Smooth muscle cell of the brain vasculature (primary cell): ENCODE results near the gene DMBT1.
"Not testable (repeated sequence)": the region's sequence is repeated elsewhere in the genome, so short reads cannot be mapped to it uniquely, and the experiment has no call there.

Experiments used
- DNase-seq: peaks from one replicate; pipeline ENCODE4 v3.0.0-alpha.2; 2012; ENCODE audit warnings: low read depth, low spot score

Gene DMBT1

DNA sequence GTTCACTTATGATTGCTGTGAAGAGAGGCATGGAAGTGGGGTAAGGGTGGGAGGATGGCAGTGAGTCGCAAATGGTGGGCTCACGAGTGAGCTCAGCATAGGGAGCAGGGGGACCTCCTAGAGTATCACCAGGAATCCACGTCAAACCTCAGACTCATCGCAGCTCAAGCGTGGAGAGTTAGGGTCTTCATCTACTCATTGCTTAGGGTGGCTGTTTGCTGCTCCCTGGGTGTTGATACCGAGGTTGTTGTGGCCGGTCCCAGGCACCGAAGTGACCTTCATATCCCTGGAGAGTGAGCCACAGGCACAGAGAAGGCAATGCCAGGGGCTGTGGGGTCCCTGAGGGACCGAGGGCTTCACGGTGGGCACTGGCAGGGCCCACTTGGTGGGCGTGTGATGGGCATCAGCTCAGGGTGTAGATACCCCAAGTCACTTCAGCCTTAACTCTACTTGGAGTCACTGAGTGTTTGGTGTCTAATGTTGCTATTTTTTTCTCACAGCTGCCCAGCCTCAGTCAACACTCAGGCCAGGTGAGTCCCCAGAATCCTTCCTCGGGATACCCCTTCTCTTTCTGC, 16.8 kb downstream of the DMBT1 start:
- no peak for DNase-seq

- DNase-seq = not testable (repeated sequence)
These were observed 25.5 kb downstream of the DMBT1 start for GRCh38 chr10:122586070-122586469.

DNA sequence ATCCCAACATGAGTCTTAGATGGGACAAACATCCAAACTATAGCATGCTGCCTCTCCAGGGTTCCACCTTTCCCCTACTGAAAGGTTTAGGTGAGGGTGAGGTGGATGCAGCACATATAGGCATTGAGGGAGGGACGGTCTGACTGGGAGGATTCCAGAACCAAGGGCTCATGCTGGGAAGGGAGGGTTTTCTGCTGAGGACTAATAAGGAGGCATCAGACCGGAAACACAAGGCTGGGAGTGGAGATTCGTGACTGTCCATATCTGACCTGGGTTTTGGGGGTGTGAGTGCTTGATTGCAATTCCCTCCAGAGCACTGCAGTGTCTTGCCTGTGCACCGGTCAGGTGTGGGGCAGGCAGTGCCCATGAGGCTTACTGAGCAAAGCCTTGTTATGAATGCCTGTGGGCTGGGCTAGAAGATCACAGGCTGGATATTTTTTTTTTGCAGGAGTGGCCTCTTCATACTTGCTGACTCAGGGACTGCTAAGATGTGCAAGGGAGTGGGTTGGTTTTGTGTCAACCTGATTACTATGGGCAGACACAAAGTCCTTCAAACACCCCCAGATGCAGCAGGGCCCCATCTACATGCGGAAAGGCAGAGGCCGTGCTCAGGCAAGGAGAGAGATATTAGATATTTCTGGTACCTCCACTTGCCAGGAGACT, 26.7 kb downstream of the DMBT1 start:
- DNase-seq = no peak

- DNase-seq = no peak
These were observed 27.8 kb downstream of the DMBT1 start for GRCh38 chr10:122588381-122588780.

DNA sequence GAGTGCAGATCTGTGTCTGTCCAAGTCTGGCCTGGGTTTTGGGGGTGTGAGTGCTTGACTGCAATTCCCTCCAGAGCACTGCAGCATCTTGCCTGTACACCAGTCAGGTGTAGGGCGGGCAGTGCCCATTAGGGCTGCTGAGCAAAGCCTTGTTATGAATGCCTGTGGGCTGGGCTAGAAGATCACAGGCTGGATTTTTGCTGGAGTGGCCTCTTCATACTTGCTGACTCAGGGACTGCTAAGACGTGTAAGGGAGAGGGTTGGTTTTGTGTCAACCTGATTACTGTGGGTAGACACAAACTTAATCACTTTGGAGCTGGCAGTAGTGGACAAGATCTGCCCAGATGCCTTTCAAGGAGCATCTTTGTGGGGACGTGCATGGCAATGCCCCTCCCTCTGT, 29.6 kb downstream of the DMBT1 start:
- no peak for DNase-seq

DNA sequence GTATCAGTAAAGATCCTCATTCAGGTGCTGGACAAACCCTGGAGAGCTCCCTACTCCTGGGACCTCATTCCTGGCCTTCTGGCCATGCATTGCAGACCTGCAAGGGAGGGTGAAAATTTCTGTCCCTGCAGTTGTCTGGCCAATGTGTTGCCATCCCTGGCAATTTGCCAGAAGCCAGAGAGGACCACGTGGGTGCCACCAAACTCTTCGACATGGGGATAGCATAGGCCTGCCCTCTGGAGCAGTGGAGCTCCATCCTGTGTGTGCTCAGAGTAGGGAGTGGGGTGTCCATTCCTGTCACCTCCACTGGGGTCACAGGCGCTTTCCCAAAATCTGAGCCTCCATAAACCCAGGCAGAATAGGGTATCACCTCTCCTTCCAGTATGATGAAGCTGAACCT, 31.2 kb downstream of the DMBT1 start:
- DNase-seq = no peak

DNA sequence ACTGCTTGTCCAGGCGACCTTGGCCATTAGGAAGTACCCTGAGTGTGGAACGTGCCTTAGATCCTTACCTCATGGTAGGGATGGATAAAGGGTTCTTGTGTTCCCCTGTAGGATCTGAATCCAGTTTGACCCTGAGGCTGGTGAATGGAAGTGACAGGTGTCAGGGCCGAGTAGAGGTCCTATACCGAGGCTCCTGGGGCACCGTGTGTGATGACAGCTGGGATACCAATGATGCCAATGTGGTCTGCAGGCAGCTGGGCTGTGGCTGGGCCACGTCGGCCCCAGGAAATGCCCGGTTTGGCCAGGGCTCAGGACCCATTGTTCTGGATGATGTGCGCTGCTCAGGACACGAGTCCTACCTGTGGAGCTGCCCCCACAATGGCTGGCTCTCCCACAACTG, 31.6 kb downstream of the DMBT1 start:
- DNase-seq = no peak

GRCh38 chr10:122617476-122618270, 57.1 kb downstream of the DMBT1 start:
- no peak for DNase-seq

DNA sequence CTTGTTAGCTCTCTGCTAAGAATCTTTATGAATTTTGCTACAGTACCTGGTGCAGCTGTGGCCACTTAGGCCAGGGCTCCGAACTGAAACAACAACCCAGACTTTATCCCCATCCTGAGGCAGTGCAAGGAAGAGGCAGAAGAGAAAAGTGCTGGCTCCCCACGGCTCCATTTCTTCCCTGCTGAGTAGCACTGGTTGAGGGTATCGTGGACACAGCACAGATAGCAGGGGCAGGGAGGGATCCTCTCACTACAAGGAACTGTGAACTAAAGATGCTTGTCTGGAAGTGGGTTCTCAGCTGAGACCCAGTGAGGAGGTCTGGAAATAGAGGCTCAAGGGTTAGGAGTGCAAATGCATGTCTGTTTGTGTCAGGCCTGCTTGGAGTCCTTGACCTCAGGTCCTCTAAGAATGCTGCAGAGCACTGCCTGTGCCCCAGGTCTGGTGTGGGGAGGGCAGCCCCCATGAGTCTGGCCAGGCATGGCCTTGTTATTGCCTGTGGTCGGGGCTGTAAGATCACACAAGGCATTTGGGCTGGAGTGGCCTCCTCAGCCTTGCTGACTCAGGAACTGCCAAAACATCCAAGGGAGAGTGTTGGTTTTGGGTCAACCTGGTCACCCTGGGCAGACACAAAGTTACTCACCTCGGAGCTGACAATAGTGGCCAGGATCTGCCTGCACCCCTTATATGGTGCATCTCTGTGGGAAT, 58.1 kb downstream of the DMBT1 start:
- no peak for DNase-seq

DNA sequence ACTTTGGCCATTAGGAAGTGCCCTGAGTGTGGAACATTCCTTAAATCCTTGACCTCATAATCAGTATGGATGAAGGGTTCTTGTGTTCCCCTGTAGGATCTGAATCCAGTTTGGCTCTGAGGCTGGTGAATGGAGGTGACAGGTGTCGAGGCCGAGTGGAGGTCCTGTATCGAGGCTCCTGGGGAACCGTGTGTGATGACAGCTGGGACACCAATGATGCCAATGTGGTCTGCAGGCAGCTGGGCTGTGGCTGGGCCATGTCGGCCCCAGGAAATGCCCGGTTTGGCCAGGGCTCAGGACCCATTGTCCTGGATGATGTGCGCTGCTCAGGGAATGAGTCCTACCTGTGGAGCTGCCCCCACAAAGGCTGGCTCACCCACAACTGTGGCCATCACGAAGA, 60.4 kb downstream of the DMBT1 start:
- DNase-seq = not testable (repeated sequence)

- no peak for DNase-seq
These were observed 64.0 kb downstream of the DMBT1 start for GRCh38 chr10:122624546-122624945.

- no peak for DNase-seq
These were observed 70.0 kb downstream of the DMBT1 start for GRCh38 chr10:122630526-122630925.

DNA sequence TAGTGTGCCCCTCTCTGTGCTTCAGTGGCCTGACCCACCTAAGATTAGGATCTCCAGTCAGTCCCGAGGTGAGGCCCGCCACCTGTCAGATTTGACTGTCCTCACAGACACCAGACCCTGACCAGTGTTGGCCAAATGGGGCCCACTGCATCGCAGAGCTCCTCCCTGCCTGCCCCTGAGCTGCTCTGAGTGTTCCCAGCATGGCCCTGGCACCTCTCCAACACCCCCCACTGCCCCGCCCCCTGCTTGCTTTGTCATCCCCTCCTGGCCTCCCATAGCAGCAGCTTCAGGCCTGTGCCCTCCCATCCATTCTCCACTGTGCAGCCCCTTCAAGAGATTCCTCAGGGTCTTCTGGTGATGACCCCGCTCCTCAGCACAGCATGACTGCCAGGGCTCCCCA, 71.5 kb downstream of the DMBT1 start:
- DNase-seq = no peak

- DNase-seq = no peak
These were observed 72.0 kb downstream of the DMBT1 start for GRCh38 chr10:122632576-122632975.

DNA sequence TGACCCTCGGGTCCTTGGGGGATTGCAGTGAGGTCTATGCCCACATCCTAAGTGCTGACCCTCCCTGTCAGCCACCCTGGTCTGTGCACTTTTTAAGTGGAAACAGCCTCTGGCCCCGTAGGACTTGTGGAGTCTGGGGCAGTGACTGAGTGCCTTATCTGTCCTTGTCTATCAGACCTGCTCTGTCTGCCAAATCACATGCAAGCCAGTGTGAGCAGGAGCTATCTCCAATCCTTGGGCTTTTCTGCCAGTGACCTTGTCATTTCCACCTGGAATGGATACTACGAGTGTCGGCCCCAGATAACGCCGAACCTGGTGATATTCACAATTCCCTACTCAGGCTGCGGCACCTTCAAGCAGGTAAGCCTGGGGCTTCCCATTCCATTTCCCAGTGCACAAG, 76.4 kb downstream of the DMBT1 start:
- no peak for DNase-seq

- no peak for DNase-seq
These were observed 76.8 kb downstream of the DMBT1 start for GRCh38 chr10:122637376-122637775.

GRCh38 chr10:122638106-122638505, 77.6 kb downstream of the DMBT1 start:
- no peak for DNase-seq

DNA sequence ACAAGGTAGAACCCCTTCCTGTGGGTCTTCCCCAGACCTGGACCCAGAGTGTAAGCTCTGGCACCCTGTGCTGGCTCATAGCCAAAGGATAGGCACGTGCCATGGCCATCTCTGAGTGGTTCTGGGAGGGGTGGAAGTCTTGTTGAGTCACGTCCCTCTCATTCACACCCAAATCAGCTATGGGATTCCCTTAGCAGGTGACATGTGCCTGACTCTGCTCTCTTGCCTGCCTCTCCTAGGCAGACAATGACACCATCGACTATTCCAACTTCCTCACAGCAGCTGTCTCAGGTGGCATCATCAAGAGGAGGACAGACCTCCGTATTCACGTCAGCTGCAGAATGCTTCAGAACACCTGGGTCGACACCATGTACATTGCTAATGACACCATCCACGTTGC, 79.2 kb downstream of the DMBT1 start:
- no peak for DNase-seq

GRCh38 chr10:122640921-122641320, 80.4 kb downstream of the DMBT1 start:
- no peak for DNase-seq

DNA sequence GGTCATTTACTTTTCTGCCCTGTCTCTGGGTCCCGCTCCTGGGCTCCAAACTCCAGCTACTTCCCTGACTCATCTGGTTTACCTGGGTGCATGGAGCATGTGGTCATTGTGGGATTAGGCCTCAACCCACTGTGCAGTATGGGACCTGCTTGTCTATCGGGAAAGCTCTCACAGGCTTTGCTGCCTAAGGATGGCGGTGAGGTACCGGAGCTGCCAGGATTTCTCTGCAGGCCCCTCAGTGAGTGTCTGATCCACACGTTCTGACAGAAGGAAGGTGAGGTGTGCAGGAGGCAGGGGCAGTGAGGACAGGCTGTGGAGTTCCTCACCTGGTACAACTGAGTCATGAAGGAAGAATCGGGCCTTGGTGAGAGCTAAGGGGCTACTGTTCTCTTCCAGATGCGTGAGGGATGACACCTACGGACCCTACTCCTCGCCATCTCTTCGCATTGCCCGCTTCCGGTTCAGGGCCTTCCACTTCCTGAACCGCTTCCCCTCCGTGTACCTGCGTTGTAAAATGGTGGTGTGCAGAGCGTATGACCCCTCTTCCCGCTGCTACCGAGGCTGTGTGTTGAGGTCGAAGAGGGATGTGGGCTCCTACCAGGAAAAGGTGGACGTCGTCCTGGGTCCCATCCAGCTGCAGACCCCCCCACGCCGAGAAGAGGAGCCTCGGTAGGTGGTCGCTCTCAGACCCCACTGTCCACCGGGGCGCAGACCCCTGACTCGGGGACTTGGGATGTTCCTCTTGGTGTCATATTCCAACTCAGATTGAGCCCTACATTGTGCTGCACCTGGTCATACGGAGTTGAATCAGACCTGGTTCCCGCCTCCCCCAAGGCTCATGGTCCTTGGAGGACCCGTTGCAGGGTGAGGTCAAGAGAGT, 82.4 kb downstream of the DMBT1 start:
- DNase-seq = no peak

DNA sequence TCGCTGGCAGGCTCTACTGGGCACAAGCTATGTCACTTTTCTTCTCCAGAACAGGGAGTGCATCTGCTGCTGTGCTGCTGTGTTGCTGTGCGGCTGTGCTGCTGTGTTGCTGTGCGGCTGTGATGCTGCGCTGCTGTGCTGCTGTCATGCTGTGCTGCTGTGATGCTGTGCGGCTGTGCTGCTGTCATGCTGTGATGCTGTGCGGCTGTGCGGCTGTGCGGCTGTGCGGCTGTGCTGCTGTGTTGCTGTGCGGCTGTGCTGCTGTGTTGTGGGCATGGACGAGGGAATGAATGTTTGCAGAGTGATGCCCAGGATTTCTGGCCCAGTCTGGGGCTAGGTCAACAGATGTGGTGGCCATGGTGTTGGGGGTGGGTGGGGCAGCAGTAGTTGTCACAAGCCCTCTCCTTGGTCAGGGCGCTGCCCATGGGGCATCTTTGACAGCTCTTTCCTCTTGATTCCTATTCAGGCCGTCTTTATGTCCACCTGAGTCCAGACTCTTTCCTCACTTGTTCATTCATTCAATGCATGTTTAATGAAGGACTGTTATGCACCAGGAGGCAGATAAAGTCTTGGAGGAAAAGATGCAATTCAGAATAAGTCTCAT, 83.5 kb downstream of the DMBT1 start:
- DNase-seq = no peak
